ENCODE measurements around the gene ZNF385D. TPM values are rescaled to one million over a fixed set of nuclear protein-coding genes. Genes with fewer than 3 reads are reported as not detected.

ZNF385D gene
- total RNA-seq, 1 experiment from 2014 or later: 13.0 TPM

DNA sequence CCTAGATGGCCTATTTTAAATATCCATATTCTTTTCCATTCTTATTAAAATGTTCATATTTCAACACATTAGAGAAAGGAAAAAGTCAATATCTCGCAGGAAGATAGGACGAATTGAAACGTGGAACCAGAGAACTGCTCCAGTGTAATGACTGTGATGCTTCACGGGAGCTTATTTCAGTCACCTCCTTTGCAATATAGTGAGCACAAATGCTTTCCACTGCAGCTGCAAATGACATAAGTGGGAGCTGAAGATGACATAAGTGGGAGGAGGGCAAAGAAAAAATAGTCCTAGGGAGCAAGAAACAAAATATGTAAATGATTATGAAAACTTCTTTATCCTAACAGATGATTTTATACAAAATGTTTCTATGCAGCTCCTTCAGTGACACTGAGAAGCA is 324.1 kb downstream of the ZNF385D start:
- no peaks in the 10 kb centered on the region for H3K36me3 ChIP-seq (ENCODE audit: control insufficient read depth, insufficient read depth, low read length)
- no peak overlapping the region for H3K27ac ChIP-seq (ENCODE audit: low read length)
- in situ Hi-C loops (cut with HindIII; ENCODE audit: low pct_unique_long_range_greater_than_20kb, low sequenced_read_pairs): no loop called here
- intact Hi-C loops (cut with micrococcal nuclease; ENCODE audit: unreplicated experiment): no loop called here
- no TSS peak for BruUV-seq (replicated peaks)
- H3K27me3 ChIP-seq (ENCODE audit: control insufficient read depth, insufficient read depth, low read length): no peaks in the 10 kb centered on the region
- no peaks in the 10 kb centered on the region for H3K4me1 ChIP-seq (ENCODE audit: control insufficient read depth, insufficient read depth, low read length)
- no peak for DNase-seq (ENCODE audit: low read depth, low spot score)
- no peak for ATAC-seq
- H3K4me3 ChIP-seq (ENCODE audit: low read depth in 2 of 2, low read length in 2 of 2): no peak overlapping the region
- TF ChIP-seq, protein P1, sequence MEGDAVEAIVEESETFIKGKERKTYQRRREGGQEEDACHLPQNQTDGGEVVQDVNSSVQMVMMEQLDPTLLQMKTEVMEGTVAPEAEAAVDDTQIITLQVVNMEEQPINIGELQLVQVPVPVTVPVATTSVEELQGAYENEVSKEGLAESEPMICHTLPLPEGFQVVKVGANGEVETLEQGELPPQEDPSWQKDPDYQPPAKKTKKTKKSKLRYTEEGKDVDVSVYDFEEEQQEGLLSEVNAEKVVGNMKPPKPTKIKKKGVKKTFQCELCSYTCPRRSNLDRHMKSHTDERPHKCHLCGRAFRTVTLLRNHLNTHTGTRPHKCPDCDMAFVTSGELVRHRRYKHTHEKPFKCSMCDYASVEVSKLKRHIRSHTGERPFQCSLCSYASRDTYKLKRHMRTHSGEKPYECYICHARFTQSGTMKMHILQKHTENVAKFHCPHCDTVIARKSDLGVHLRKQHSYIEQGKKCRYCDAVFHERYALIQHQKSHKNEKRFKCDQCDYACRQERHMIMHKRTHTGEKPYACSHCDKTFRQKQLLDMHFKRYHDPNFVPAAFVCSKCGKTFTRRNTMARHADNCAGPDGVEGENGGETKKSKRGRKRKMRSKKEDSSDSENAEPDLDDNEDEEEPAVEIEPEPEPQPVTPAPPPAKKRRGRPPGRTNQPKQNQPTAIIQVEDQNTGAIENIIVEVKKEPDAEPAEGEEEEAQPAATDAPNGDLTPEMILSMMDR (IDR thresholded peaks at IDR 0.05): no peak
- TF ChIP-seq, protein P2, sequence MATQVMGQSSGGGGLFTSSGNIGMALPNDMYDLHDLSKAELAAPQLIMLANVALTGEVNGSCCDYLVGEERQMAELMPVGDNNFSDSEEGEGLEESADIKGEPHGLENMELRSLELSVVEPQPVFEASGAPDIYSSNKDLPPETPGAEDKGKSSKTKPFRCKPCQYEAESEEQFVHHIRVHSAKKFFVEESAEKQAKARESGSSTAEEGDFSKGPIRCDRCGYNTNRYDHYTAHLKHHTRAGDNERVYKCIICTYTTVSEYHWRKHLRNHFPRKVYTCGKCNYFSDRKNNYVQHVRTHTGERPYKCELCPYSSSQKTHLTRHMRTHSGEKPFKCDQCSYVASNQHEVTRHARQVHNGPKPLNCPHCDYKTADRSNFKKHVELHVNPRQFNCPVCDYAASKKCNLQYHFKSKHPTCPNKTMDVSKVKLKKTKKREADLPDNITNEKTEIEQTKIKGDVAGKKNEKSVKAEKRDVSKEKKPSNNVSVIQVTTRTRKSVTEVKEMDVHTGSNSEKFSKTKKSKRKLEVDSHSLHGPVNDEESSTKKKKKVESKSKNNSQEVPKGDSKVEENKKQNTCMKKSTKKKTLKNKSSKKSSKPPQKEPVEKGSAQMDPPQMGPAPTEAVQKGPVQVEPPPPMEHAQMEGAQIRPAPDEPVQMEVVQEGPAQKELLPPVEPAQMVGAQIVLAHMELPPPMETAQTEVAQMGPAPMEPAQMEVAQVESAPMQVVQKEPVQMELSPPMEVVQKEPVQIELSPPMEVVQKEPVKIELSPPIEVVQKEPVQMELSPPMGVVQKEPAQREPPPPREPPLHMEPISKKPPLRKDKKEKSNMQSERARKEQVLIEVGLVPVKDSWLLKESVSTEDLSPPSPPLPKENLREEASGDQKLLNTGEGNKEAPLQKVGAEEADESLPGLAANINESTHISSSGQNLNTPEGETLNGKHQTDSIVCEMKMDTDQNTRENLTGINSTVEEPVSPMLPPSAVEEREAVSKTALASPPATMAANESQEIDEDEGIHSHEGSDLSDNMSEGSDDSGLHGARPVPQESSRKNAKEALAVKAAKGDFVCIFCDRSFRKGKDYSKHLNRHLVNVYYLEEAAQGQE (IDR thresholded peaks at IDR 0.05; ENCODE audit: insufficient read depth in 1 of 2, low read depth in 2 of 2, low read length in 1 of 2): no peak
- no peak for TF ChIP-seq POLR2AphosphoS5 (IDR thresholded peaks at IDR 0.05; ENCODE audit: low read depth, low read length)
- TF ChIP-seq SIN3A (IDR thresholded peaks at IDR 0.05; ENCODE audit: borderline replicate concordance, insufficient read depth, low read depth, low read length): no peak
- TF ChIP-seq TCF7L2 (IDR thresholded peaks at IDR 0.05; ENCODE audit: low read depth, low read length): no peak
- H3K9me3 ChIP-seq (ENCODE audit: control insufficient read depth, insufficient read depth, low read depth, low read length): no peaks in the 10 kb centered on the region
- ChIA-PET CTCF (no interaction called here), POLR2A (no interaction called here)

DNA sequence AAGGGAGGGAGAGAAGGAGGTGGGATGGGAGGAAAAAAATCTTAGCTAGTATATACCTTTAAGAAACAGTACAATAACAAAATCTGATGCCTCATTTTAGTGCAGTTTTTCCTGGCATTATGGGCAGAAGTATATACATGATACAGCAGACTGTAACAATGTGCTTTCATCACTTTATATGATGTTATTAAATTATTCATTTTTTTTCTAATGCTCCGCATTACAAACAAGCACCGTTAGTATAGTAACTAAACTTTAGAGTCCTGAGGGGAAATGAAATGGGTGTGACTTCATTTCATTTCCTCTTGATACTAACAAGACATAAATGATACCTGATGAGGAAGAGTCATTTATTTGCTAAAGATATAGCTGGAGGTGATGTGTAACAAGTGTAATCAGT is 325.3 kb downstream of the ZNF385D start:
- POLR2A ChIA-PET: no interaction called here
- DNase-seq (ENCODE audit: low read depth, low spot score) (no peak), ATAC-seq (no peak)
- BruUV-seq (replicated peaks): no TSS peak
- intact Hi-C loops (cut with micrococcal nuclease; ENCODE audit: unreplicated experiment) (no loop called here), in situ Hi-C loops (cut with HindIII; ENCODE audit: low pct_unique_long_range_greater_than_20kb, low sequenced_read_pairs) (no loop called here)
- Histone ChIP-seq H3K27ac (ENCODE audit: low read length) (no peak overlapping the region), H3K9me3 (ENCODE audit: control insufficient read depth, insufficient read depth, low read depth, low read length) (no peaks in the 10 kb centered on the region), H3K36me3 (ENCODE audit: control insufficient read depth, insufficient read depth, low read length) (no peaks in the 10 kb centered on the region), H3K4me3 (ENCODE audit: low read depth in 2 of 2, low read length in 2 of 2) (no peak overlapping the region), H3K4me1 (ENCODE audit: control insufficient read depth, insufficient read depth, low read length) (no peaks in the 10 kb centered on the region), H3K27me3 (ENCODE audit: control insufficient read depth, insufficient read depth, low read length) (no peaks in the 10 kb centered on the region)
- TF ChIP-seq, protein P2 (IDR thresholded peaks at IDR 0.05; ENCODE audit: insufficient read depth in 1 of 2, low read depth in 2 of 2, low read length in 1 of 2): no peak
- TF ChIP-seq TCF7L2 (IDR thresholded peaks at IDR 0.05; ENCODE audit: low read depth, low read length): no peak
- TF ChIP-seq SIN3A (IDR thresholded peaks at IDR 0.05; ENCODE audit: borderline replicate concordance, insufficient read depth, low read depth, low read length): no peak
- TF ChIP-seq, protein P1 (IDR thresholded peaks at IDR 0.05): no peak
- no peak for TF ChIP-seq POLR2AphosphoS5 (IDR thresholded peaks at IDR 0.05; ENCODE audit: low read depth, low read length)
- CTCF ChIA-PET: no interaction called here
